C4-2B (cell line): Measurements from ENCODE around the gene SGMS2.

ENCODE experiments used
- CTCF ChIP-seq: fragments of 450-650 bp; conservative IDR thresholded peaks from 2 replicates; pipeline ENCODE4 v1.5.1; 2017; ENCODE audit warnings: mild to moderate bottlenecking
- ZFX ChIP-seq: fragments of 450-650 bp; IDR thresholded peaks from 2 replicates; pipeline ENCODE4 v1.6.1; 2017

GRCh38 chr4:107828315-107829090 lies 3.8 kb downstream of the SGMS2 start:
- TF ChIP-seq CTCF: no peak
- TF ChIP-seq ZFX: no peak
